ENCODE measurements around the gene ZFYVE9.

ZFYVE9 gene

GRCh38 chr1:52119301-52120079, 22.4 kb upstream of the ZFYVE9 start:
- TF ChIP-seq CTCF (IDR thresholded peaks at IDR 0.05): no peak

- TF ChIP-seq CTCF (IDR thresholded peaks at IDR 0.05): no peak
Measured at GRCh38 chr1:52122384-52122783, 19.5 kb upstream of the ZFYVE9 start.

- TF ChIP-seq CTCF (IDR thresholded peaks at IDR 0.05): no peak
Measured at GRCh38 chr1:52123622-52124021, 18.3 kb upstream of the ZFYVE9 start.

GRCh38 chr1:52125736-52126359, 16.0 kb upstream of the ZFYVE9 start:
- no peak for TF ChIP-seq CTCF (IDR thresholded peaks at IDR 0.05)

- TF ChIP-seq CTCF (IDR thresholded peaks at IDR 0.05): peak; percentile 78
Measured at GRCh38 chr1:52127181-52128180, 14.4 kb upstream of the ZFYVE9 start.

GRCh38 chr1:52139817-52140540, 1.9 kb upstream of the ZFYVE9 start:
- TF ChIP-seq CTCF (IDR thresholded peaks at IDR 0.05): no peak

Measured in LNCAP (cell line).